C4-2B (cell line): ENCODE results near the gene SCFD2.

Experiments
- CTCF ChIP-seq: fragments of 450-650 bp; conservative IDR thresholded peaks from 2 replicates; pipeline ENCODE4 v1.5.1; 2017; ENCODE audit warnings: mild to moderate bottlenecking
- ZFX ChIP-seq: fragments of 450-650 bp; IDR thresholded peaks from 2 replicates; pipeline ENCODE4 v1.6.1; 2017

- TF ChIP-seq CTCF = no peak
- TF ChIP-seq ZFX = no peak
Measured at GRCh38 chr4:52932591-52933470, 433.0 kb downstream of the SCFD2 start.
